HCT116 (cell line): ENCODE data around the gene SLC19A1. TPM values are rescaled to one million over a fixed set of nuclear protein-coding genes. Genes with fewer than 3 reads are reported as not detected.

ENCODE experiments used
- ATAC-seq: fragments of 200-7000 bp; cut with Tn5 transposase; 2 replicates; pipeline ENCODE4 v1.9.1; 2020; ENCODE audit warnings: mild to moderate bottlenecking, moderate library complexity
- BruUV-seq: library from RNA; stranded (reverse); fragments of 400-500 nt; replicated peaks from 2 replicates; lab custom pipeline; 2021; lab: Mats Ljungman, UMichigan
- CTCF ChIA-PET: fragments of 300-600 bp; sonication (Branson Sonifier 250); formaldehyde crosslinking; loops from one replicate; lab custom pipeline; 2021; ENCODE audit warnings: antibody characterized with exemption; lab: Charles Lee
- POLR2A ChIA-PET: fragments of 300-600, 350-600 bp; sonication (Branson Sonifier 250); formaldehyde crosslinking; loops from one replicate; lab custom pipeline; 2021; ENCODE audit warnings: antibody characterized with exemption; lab: Charles Lee
- RAD21 ChIA-PET, 2 experiments: fragments of 300-600 bp; sonication (Branson Sonifier 250); formaldehyde crosslinking; loops; one replicate each; lab custom pipeline; 2023; ENCODE audit warnings: low total read pairs in 2 of 2; ENCODE audit not compliant: uncharacterized antibody in 2 of 2, unreplicated experiment in 2 of 2, low non-redundant PET in 1 of 2; lab: Charles Lee
- DNase-seq: peaks from one replicate; pipeline ENCODE4 v3.0.0-alpha.2; 2010; ENCODE audit warnings: low read depth, low spot score
- H2AFZ ChIP-seq: fragments of 200-600 bp; shearing (Covaris generic), sonication (generic); 2 replicates; pipeline ENCODE4 v1.6.1; 2017; ENCODE audit warnings: low read depth, mixed run types, mixed read lengths, antibody characterized with exemption, low read length; ENCODE audit not compliant: poor library complexity, severe bottlenecking
- H3K27ac ChIP-seq: 2 replicates; pipeline ENCODE4 v1.5.1; 2012; ENCODE audit warnings: low read depth, low read length
- H3K27me3 ChIP-seq: fragments of 200-600 bp; sonication (generic); 2 replicates; pipeline ENCODE4 v1.6.1; 2016; ENCODE audit warnings: mixed run types, low read length, mixed read lengths; ENCODE audit not compliant: insufficient read depth
- H3K36me3 ChIP-seq, 2 experiments: fragments of 200-500 bp in 1 of 2; fragments of 200-600 bp in 1 of 2; sonication (Bioruptor generic) in 1 of 2; sonication (generic) in 1 of 2; 2 replicates each; pipeline versions ENCODE4 v1.5.1 to v1.6.1; 2014 to 2016; ENCODE audit warnings: low read length in 2 of 2, inconsistent platforms in 1 of 2, mixed read lengths in 1 of 2, mixed run types in 1 of 2; ENCODE audit not compliant: insufficient read depth in 2 of 2, control insufficient read depth in 1 of 2
- H3K4me1 ChIP-seq, 2 experiments: fragments of 200-600 bp in 1 of 2; sonication (generic) in 1 of 2; 2 replicates each; pipeline versions ENCODE4 v1.5.1 to v1.6.1; 2012 to 2017; ENCODE audit warnings: low read length in 2 of 2, inconsistent platforms in 1 of 2, mild to moderate bottlenecking in 1 of 2, mixed read lengths in 1 of 2, mixed run types in 1 of 2, moderate library complexity in 1 of 2; ENCODE audit not compliant: insufficient read depth in 2 of 2, control insufficient read depth in 1 of 2
- H3K4me2 ChIP-seq: fragments of 200-600 bp; sonication (generic); 2 replicates; pipeline ENCODE4 v1.6.1; 2017; ENCODE audit warnings: mixed run types, low read length, mixed read lengths
- H3K4me3 ChIP-seq, 2 experiments: fragments of 200-600 bp in 1 of 2; sonication (generic) in 1 of 2; replicated peaks in 1 of 2; 2 replicates each; pipeline ENCODE4 v1.5.1; 2011 to 2016; ENCODE audit warnings: low read length in 2 of 2, control low read depth in 1 of 2, low read depth in 1 of 2, mild to moderate bottlenecking in 1 of 2, mixed read lengths in 1 of 2, mixed run types in 1 of 2
- H3K79me2 ChIP-seq: fragments of 200-600 bp; sonication (generic); 2 replicates; pipeline ENCODE4 v1.6.1; 2017; ENCODE audit warnings: mild to moderate bottlenecking, mixed run types, low read length, moderate library complexity, mixed read lengths; ENCODE audit not compliant: insufficient read depth
- H3K9ac ChIP-seq: fragments of 200-600 bp; sonication (generic); 2 replicates; pipeline ENCODE4 v1.6.1; 2016; ENCODE audit warnings: low read length, mixed read lengths
- H3K9me2 ChIP-seq: fragments of 200-600 bp; sonication (generic), shearing (Covaris generic); 2 replicates; pipeline ENCODE4 v1.6.1; 2017; ENCODE audit warnings: mixed run types, mild to moderate bottlenecking, moderate library complexity; ENCODE audit not compliant: insufficient read depth
- H3K9me3 ChIP-seq, 2 experiments: fragments of 200-500 bp in 1 of 2; fragments of 200-600 bp in 1 of 2; sonication (Bioruptor generic) in 1 of 2; sonication (generic) in 1 of 2; 2 replicates each; pipeline ENCODE4 v1.6.1; 2014 to 2017; ENCODE audit warnings: low read length in 2 of 2, mixed read lengths in 2 of 2, inconsistent platforms in 1 of 2, low read depth in 1 of 2, mild to moderate bottlenecking in 1 of 2, mixed run types in 1 of 2, moderate library complexity in 1 of 2; ENCODE audit not compliant: control insufficient read depth in 1 of 2, insufficient read depth in 1 of 2
- H4K20me1 ChIP-seq: fragments of 200-600 bp; sonication (generic), shearing (Covaris generic); 2 replicates; pipeline ENCODE4 v1.6.1; 2017; ENCODE audit warnings: mixed run types, mild to moderate bottlenecking, moderate library complexity; ENCODE audit not compliant: insufficient read depth
- CBX3 ChIP-seq: IDR thresholded peaks from 2 replicates; pipeline ENCODE4 v1.6.1; 2012; ENCODE audit warnings: low read depth
- EGR1 ChIP-seq: IDR thresholded peaks from 2 replicates; pipeline ENCODE4 v1.6.1; 2012; ENCODE audit warnings: low read depth
- ELF1 ChIP-seq: IDR thresholded peaks from 2 replicates; pipeline ENCODE4 v1.6.1; 2012; ENCODE audit warnings: low read depth, borderline replicate concordance
- EZH2 ChIP-seq: fragments of 200-600 bp; sonication (generic); IDR thresholded peaks from 2 replicates; pipeline ENCODE4 v1.6.1; 2017; ENCODE audit warnings: antibody characterized with exemption, mixed run types
- JUND ChIP-seq: IDR thresholded peaks from 2 replicates; pipeline ENCODE4 v1.6.1; 2012
- POLR2AphosphoS5 ChIP-seq: IDR thresholded peaks from 2 replicates; pipeline ENCODE4 v1.6.1; 2011; ENCODE audit warnings: mild to moderate bottlenecking, low read depth, low read length, moderate library complexity
- RAD21 ChIP-seq: IDR thresholded peaks from 2 replicates; pipeline ENCODE4 v1.6.1; 2012; ENCODE audit warnings: low read depth, mild to moderate bottlenecking
- SRF ChIP-seq: IDR thresholded peaks from 2 replicates; pipeline ENCODE4 v1.6.1; 2012; ENCODE audit warnings: low read depth
- TCF7L2 ChIP-seq: IDR thresholded peaks from 2 replicates; pipeline ENCODE4 v1.7.0; 2011; ENCODE audit warnings: borderline replicate concordance, inconsistent platforms; ENCODE audit not compliant: insufficient read depth, insufficient read length; ENCODE audit errors: extremely low read depth
- ZFX ChIP-seq: fragments of 450-650 bp; IDR thresholded peaks from 2 replicates; pipeline ENCODE4 v1.6.1; 2017
- intact Hi-C: fragments of 100-400 bp; cut with micrococcal nuclease; formaldehyde crosslinking; loops from 2 replicates; pipeline ENCODE4 v1.10.0; 2022
- total RNA-seq: library from RNA; stranded (reverse); gene quantifications from one replicate; pipeline ENCODE4 v1.2.1, GENCODE V29; 2021; ENCODE audit not compliant: unreplicated experiment
- TF ChIP-seq, protein P1 (sequence below): IDR thresholded peaks from 2 replicates; pipeline ENCODE4 v1.6.1; 2012
- TF ChIP-seq, protein P2 (sequence below): IDR thresholded peaks from 2 replicates; pipeline ENCODE4 v1.6.1; 2012; ENCODE audit warnings: low read depth

SLC19A1 gene
- total RNA-seq, 1 experiment from 2014 or later, result 50.2 TPM

DNA sequence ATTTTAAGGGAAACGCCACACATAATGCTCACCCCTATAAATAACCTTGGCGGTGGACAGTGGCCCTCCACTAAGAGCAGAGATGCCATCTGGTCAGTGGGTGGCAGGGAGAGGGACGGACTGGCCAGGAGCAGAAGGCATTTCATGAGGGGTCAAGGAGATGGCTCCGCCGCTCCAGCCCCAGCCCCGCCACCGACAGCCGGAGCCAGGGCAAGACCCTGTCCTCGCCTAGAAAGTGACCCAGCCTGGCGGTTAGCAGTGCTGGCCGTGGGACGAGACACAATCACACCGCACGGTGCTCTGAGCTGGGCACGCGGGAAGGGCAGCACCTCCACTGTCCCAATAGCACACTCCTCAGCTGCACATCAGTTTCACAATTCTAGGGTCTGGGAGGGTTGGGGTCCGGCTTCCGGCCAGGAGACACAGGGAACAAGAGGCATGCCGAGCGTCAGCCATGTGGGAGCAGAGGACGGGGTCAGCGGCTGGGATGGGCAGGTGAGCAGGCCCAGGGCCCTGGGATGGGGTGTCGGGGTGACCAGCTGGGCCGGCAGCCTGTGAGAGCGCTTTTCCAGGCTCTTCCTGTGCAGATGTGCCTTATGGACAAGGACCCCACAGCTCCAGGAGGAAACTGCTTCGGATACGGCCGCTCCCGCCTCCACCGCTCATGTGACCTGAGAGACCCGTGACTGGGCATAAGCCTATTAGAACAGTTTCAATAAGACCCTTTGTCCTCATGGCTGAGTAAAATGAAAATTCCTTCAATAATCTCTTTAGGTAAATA lies 5.7 kb downstream of the SLC19A1 start:
- BruUV-seq, result no TSS peak
- no peak overlapping the region for H3K4me3 ChIP-seq
- intact Hi-C loops, result no loop called here
- H3K4me2 ChIP-seq, result no peak overlapping the region
- DNase-seq (no peak), ATAC-seq (no peak)
- H3K9ac ChIP-seq, result no peak overlapping the region
- H3K27ac ChIP-seq, result no peak overlapping the region
- ChIA-PET CTCF (no interaction called here), RAD21 (no interaction called here), POLR2A (interaction anchor here (0.8 kb wide), 1 partner anchor 30 kb away, joined by 3 read pairs; no protein-coding TSS in a partner anchor)
- peaks cover 85% of the 10 kb centered on the region for H3K79me2 ChIP-seq
- no peaks in the 10 kb centered on the region for H3K27me3 ChIP-seq
- no peak overlapping the region for H2AFZ ChIP-seq
- H4K20me1 ChIP-seq, result no peaks in the 10 kb centered on the region
- no peaks in the 10 kb centered on the region for H3K9me2 ChIP-seq
- TF ChIP-seq EZH2, result no peak
- no peak for TF ChIP-seq TCF7L2
- no peak for TF ChIP-seq ELF1
- TF ChIP-seq JUND, result no peak
- TF ChIP-seq RAD21, result no peak
- TF ChIP-seq, protein P1, sequence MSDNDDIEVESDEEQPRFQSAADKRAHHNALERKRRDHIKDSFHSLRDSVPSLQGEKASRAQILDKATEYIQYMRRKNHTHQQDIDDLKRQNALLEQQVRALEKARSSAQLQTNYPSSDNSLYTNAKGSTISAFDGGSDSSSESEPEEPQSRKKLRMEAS, result no peak
- no peak for TF ChIP-seq POLR2AphosphoS5
- no peak for TF ChIP-seq SRF
- TF ChIP-seq, protein P2, sequence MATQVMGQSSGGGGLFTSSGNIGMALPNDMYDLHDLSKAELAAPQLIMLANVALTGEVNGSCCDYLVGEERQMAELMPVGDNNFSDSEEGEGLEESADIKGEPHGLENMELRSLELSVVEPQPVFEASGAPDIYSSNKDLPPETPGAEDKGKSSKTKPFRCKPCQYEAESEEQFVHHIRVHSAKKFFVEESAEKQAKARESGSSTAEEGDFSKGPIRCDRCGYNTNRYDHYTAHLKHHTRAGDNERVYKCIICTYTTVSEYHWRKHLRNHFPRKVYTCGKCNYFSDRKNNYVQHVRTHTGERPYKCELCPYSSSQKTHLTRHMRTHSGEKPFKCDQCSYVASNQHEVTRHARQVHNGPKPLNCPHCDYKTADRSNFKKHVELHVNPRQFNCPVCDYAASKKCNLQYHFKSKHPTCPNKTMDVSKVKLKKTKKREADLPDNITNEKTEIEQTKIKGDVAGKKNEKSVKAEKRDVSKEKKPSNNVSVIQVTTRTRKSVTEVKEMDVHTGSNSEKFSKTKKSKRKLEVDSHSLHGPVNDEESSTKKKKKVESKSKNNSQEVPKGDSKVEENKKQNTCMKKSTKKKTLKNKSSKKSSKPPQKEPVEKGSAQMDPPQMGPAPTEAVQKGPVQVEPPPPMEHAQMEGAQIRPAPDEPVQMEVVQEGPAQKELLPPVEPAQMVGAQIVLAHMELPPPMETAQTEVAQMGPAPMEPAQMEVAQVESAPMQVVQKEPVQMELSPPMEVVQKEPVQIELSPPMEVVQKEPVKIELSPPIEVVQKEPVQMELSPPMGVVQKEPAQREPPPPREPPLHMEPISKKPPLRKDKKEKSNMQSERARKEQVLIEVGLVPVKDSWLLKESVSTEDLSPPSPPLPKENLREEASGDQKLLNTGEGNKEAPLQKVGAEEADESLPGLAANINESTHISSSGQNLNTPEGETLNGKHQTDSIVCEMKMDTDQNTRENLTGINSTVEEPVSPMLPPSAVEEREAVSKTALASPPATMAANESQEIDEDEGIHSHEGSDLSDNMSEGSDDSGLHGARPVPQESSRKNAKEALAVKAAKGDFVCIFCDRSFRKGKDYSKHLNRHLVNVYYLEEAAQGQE, result no peak
- no peak for TF ChIP-seq CBX3
- TF ChIP-seq ZFX, result no peak
- no peak for TF ChIP-seq EGR1
- no peaks in the 10 kb centered on the region for H3K9me3 ChIP-seq
- H3K36me3 ChIP-seq, result peaks cover 8 to 36% of the 10 kb centered on the region in 2 experiments; a peak in 2 of 4 replicates
- H3K4me1 ChIP-seq, result peaks cover 4 to 9% of the 10 kb centered on the region in 2 experiments; a peak in 3 of 4 replicates
